SK-N-SH (cell line): Measurements from ENCODE around the gene PIGK.

Experiments
- CTCF ChIP-seq: fragments of 200-600 bp; sonication (generic); IDR thresholded peaks from 2 replicates; pipeline ENCODE4 v1.6.1; 2017; ENCODE audit warnings: antibody characterized with exemption, mild to moderate bottlenecking, moderate library complexity
- EP300 ChIP-seq, 2 experiments: IDR thresholded peaks; 2 replicates each; pipeline versions ENCODE4 v1.4.0 to v1.6.1; 2012; ENCODE audit warnings: borderline replicate concordance in 1 of 2, low read depth in 1 of 2, low read length in 1 of 2
- NRF1 ChIP-seq: IDR thresholded peaks from 2 replicates; pipeline ENCODE4 v1.6.1; 2012; ENCODE audit warnings: low read depth, mild to moderate bottlenecking, low read length
- POLR2AphosphoS5 ChIP-seq: IDR thresholded peaks from 2 replicates; pipeline ENCODE4 v1.6.1; 2012; ENCODE audit warnings: low read depth, low read length
- RFX5 ChIP-seq: IDR thresholded peaks from 2 replicates; pipeline ENCODE4 v1.6.1; 2012; ENCODE audit warnings: mild to moderate bottlenecking, improper control_type of control experiment, low read length
- RXRA ChIP-seq: IDR thresholded peaks from 2 replicates; pipeline ENCODE4 v1.4.0; 2012; ENCODE audit warnings: low read depth, mild to moderate bottlenecking, borderline replicate concordance

GRCh38 chr1:77253211-77253610 is 34.0 kb upstream of the PIGK start:
- TF ChIP-seq RXRA (no peak), CTCF (no peak), NRF1 (no peak), RFX5 (no peak), EP300 (IDR thresholded peaks at IDR 0.05; ENCODE audit: borderline replicate concordance in 1 of 2, low read depth in 1 of 2, low read length in 1 of 2) (no peak), POLR2AphosphoS5 (no peak)
